HepG2 (cell line): ENCODE data around the gene FOLR2. TPM values are rescaled to one million over a fixed set of nuclear protein-coding genes. Genes with fewer than 3 reads are reported as not detected.

ENCODE experiments used
- ATAC-seq: fragments of 200-7000 bp; cut with Tn5 transposase; 3 replicates; pipeline ENCODE4 v1.9.1; 2020; ENCODE audit warnings: mild to moderate bottlenecking, moderate library complexity
- BruUV-seq: library from RNA; stranded (reverse); fragments of 400-500 nt; replicated peaks from 2 replicates; lab custom pipeline; 2021; lab: Mats Ljungman, UMichigan
- CTCF ChIA-PET: fragments of 300-600 bp; formaldehyde crosslinking; extraction: SDS; loops from one replicate; lab custom pipeline; 2021; ENCODE audit warnings: low total read pairs, inconsistent platforms, low intra/inter-chr PET ratio; lab: Yijun Ruan, JAX
- POLR2A ChIA-PET: fragments of 350-600 bp; sonication (Branson Sonifier 250); formaldehyde crosslinking; loops from one replicate; lab custom pipeline; 2020; ENCODE audit warnings: antibody characterized with exemption, inconsistent platforms; lab: Yijun Ruan, JAX
- DNase-seq: peaks from one replicate; pipeline ENCODE4 v3.0.0-alpha.2; 2015; ENCODE audit warnings: low spot score
- FAIRE-seq: peaks from 3 replicates; lab custom pipeline; 2011; peaks lifted over from hg19 to GRCh38; lab: Jason Lieb, UNC
- H2AFZ ChIP-seq: one replicate; pipeline ENCODE4 v1.6.1; 2011; ENCODE audit warnings: low read length, inconsistent platforms
- H3K27ac ChIP-seq: fragments of 300-600 bp; 3 replicates; pipeline ENCODE4 v1.8.0; 2011; ENCODE audit warnings: mixed run types, mild to moderate bottlenecking, mixed read lengths, low read length, inconsistent platforms; ENCODE audit not compliant: insufficient read depth; ENCODE audit errors: extremely low read length
- H3K27me3 ChIP-seq, 2 experiments: fragments of 200-600 bp in 1 of 2; 2 replicates in 1 of 2; 3 replicates in 1 of 2; pipeline versions ENCODE4 v1.6.0 to v1.8.0; 2011; ENCODE audit warnings: low read length in 2 of 2, mild to moderate bottlenecking in 2 of 2, moderate library complexity in 2 of 2, inconsistent platforms in 1 of 2; ENCODE audit not compliant: insufficient read depth in 2 of 2, control insufficient read depth in 1 of 2
- H3K36me3 ChIP-seq, 2 experiments: fragments of 200-600 bp in 1 of 2; replicated peaks in 1 of 2; 2 replicates in 1 of 2; 3 replicates in 1 of 2; pipeline versions ENCODE4 v1.5.1 to v1.8.0; 2011; ENCODE audit warnings: low read length in 2 of 2, inconsistent platforms in 1 of 2; ENCODE audit not compliant: insufficient read depth in 2 of 2, control insufficient read depth in 1 of 2
- H3K4me1 ChIP-seq: 2 replicates; pipeline ENCODE4 v1.5.1; 2012; ENCODE audit warnings: low read length, inconsistent platforms; ENCODE audit not compliant: insufficient read depth
- H3K4me2 ChIP-seq: 2 replicates; pipeline ENCODE4 v1.6.0; 2011; ENCODE audit warnings: low read depth, low read length, inconsistent platforms
- H3K4me3 ChIP-seq, 3 experiments: fragments of 200-600 bp in 1 of 3; sonication (generic), shearing (Covaris generic) in 1 of 3; replicated peaks in 1 of 3; 2 replicates each; pipeline ENCODE4 v1.5.1; 2011 to 2016; ENCODE audit warnings: low read length in 3 of 3, inconsistent platforms in 2 of 3, low read depth in 2 of 3, mild to moderate bottlenecking in 2 of 3, control low read depth in 1 of 3, mixed read lengths in 1 of 3; ENCODE audit not compliant: insufficient read depth in 1 of 3
- H3K79me2 ChIP-seq: one replicate; pipeline ENCODE4 v1.6.1; 2011; ENCODE audit warnings: low read length, inconsistent platforms; ENCODE audit not compliant: insufficient read depth
- H3K9ac ChIP-seq: 2 replicates; pipeline ENCODE4 v1.6.0; 2011; ENCODE audit warnings: mild to moderate bottlenecking, low read depth, low read length, inconsistent platforms; ENCODE audit not compliant: insufficient read depth
- H3K9me3 ChIP-seq: 2 replicates; pipeline ENCODE4 v1.5.1; 2012; ENCODE audit warnings: mild to moderate bottlenecking, low read length
- H4K20me1 ChIP-seq: 2 replicates; pipeline ENCODE4 v1.6.0; 2011; ENCODE audit warnings: inconsistent platforms, mild to moderate bottlenecking, low read length, moderate library complexity; ENCODE audit not compliant: insufficient read depth
- ATF1 ChIP-seq: IDR thresholded peaks from 2 replicates; pipeline ENCODE4 v1.6.1; 2016; ENCODE audit warnings: mild to moderate bottlenecking, control low read depth
- CREM ChIP-seq, 2 experiments: sonication (generic) in 1 of 2; formaldehyde crosslinking in 1 of 2; IDR thresholded peaks; 2 replicates each; pipeline versions ENCODE4 v1.4.0 to v1.6.1; 2016 to 2020; ENCODE audit warnings: antibody characterized with exemption in 1 of 2, mild to moderate bottlenecking in 1 of 2, missing genetic modification reagents in 1 of 2
- HIC2 ChIP-seq: sonication (generic); formaldehyde crosslinking; IDR thresholded peaks from 2 replicates; pipeline ENCODE4 v1.9.0; 2022; ENCODE audit warnings: low read depth, missing genetic modification reagents
- MEIS2 ChIP-seq: sonication (generic); formaldehyde crosslinking; IDR thresholded peaks from 2 replicates; pipeline ENCODE4 v1.9.0; 2021; ENCODE audit warnings: mild to moderate bottlenecking, missing genetic modification reagents
- MXI1 ChIP-seq: IDR thresholded peaks from 3 replicates; pipeline ENCODE4 v1.6.1; 2012; ENCODE audit warnings: low read depth, low read length, inconsistent platforms, borderline replicate concordance
- MYNN ChIP-seq: sonication (generic); formaldehyde crosslinking; IDR thresholded peaks from 2 replicates; pipeline ENCODE4 v1.4.0; 2020; ENCODE audit warnings: mild to moderate bottlenecking, low read depth, missing genetic modification reagents
- POLR2AphosphoS2 ChIP-seq: IDR thresholded peaks from 2 replicates; pipeline ENCODE4 v1.6.1; 2011; ENCODE audit warnings: low read depth, low read length, improper control_type of control experiment
- SKIL ChIP-seq: sonication (generic); formaldehyde crosslinking; IDR thresholded peaks from 2 replicates; pipeline ENCODE4 v1.8.0; 2022; ENCODE audit warnings: missing genetic modification reagents, mild to moderate bottlenecking, moderate library complexity, borderline replicate concordance
- ZFP62 ChIP-seq: sonication (generic); formaldehyde crosslinking; IDR thresholded peaks from 2 replicates; pipeline ENCODE4 v1.4.0; 2020; ENCODE audit warnings: missing genetic modification reagents
- ZNF512B ChIP-seq: sonication (generic); formaldehyde crosslinking; IDR thresholded peaks from 2 replicates; pipeline ENCODE4 v1.5.1; 2020; ENCODE audit warnings: missing genetic modification reagents, mild to moderate bottlenecking, borderline replicate concordance
- ZNF543 ChIP-seq: sonication (generic); formaldehyde crosslinking; IDR thresholded peaks from 2 replicates; pipeline ENCODE4 v1.4.0; 2020; ENCODE audit warnings: mild to moderate bottlenecking, missing genetic modification reagents
- WGBS: methylation state at CpG from one replicate; pipeline ENCODE4 v1.1.6; 2017; ENCODE audit warnings: low lambda C conversion rate; 5-methylcytosine and 5-hydroxymethylcytosine counted together
- in situ Hi-C: cut with HindIII; loops from 2 replicates; pipeline ENCODE4 v1.10.0; 2017; ENCODE audit warnings: low pct_unique_long_range_greater_than_20kb; ENCODE audit not compliant: extremely low pct_ligation_motif_present
- intact Hi-C: fragments of 100-400 bp; cut with micrococcal nuclease; formaldehyde crosslinking; loops from one replicate; pipeline ENCODE4 v1.10.0; 2022; ENCODE audit not compliant: unreplicated experiment
- polyA plus RNA-seq, 8 experiments: library from polyadenylated mRNA; depleted of rRNA in 3 of 8; stranded (reverse) in 7 of 8; unstranded in 1 of 8; fragments of >200 nt; fragmentation: Illumina TruSeq in 4 of 8; extraction: Trizol in 4 of 8; gene quantifications; 2 replicates each; pipeline versions ENCODE4 v1.2.1 to v1.2.3, GENCODE V29; 2011 to 2016; ENCODE audit warnings: low read depth in 4 of 8, missing spikeins in 1 of 8, mixed read lengths in 1 of 8; ENCODE audit not compliant: insufficient read depth in 1 of 8
- total RNA-seq, 5 experiments: library from RNA; depleted of rRNA; stranded (reverse); fragments of >200 nt; fragmentation: Illumina TruSeq; extraction: Trizol; gene quantifications; 2 replicates each; pipeline ENCODE4 v1.2.3, GENCODE V29; 2016; ENCODE audit warnings: low read depth in 1 of 5

Gene FOLR2
- total and polyA plus RNA-seq, 2 of the 13 experiments (the other 11 are each of a cell fraction or from before 2014, with no cell fraction given): 0.09 TPM; not detected in 1

- TF ChIP-seq ZNF512B: no peak
These were observed 17.9 kb downstream of the FOLR2 start (continued) for GRCh38 chr11:72234514-72234830.

GRCh38 chr11:72234920-72235319 is 18.3 kb downstream of the FOLR2 start:
- ATAC-seq: no peak
- H3K9me3 ChIP-seq: no peaks in the 10 kb centered on the region
- no peak overlapping the region for H3K4me2 ChIP-seq
- H3K4me1 ChIP-seq: peaks cover 6% of the 10 kb centered on the region
- DNase-seq: no peak
- WGBS: 98% methylated on average over 4 of the region's 4 CpGs
- no TSS peak for BruUV-seq
- no peak overlapping the region for H3K4me3 ChIP-seq
- H3K27me3 ChIP-seq: peaks cover 0 to 5% of the 10 kb centered on the region in 2 experiments; a peak in 2 of 5 replicates
- peaks cover 17 to 50% of the 10 kb centered on the region in 2 experiments; a peak in 4 of 5 replicates for H3K36me3 ChIP-seq
- FAIRE-seq: no peak
- intact Hi-C loops: no loop called here
- TF ChIP-seq ZFP62 (CRISPR knock-in tag) (no peak), POLR2AphosphoS2 (no peak), HIC2 (CRISPR knock-in tag) (no peak), ZNF543 (CRISPR knock-in tag) (no peak), MYNN (no peak), SKIL (CRISPR knock-in tag) (no peak), MXI1 (no peak), CREM (IDR thresholded peaks at IDR 0.05) (no peak), CREM (CRISPR knock-in tag; IDR thresholded peaks at IDR 0.05) (no peak), MEIS2 (CRISPR knock-in tag) (no peak), ATF1 (no peak)
- ChIA-PET CTCF (no interaction called here), POLR2A (interaction anchor here (1.2 kb wide), 1 partner anchor 199 kb away, joined by 3 read pairs; the partner anchor contains the start of gene CLPB)
- no peaks in the 10 kb centered on the region for H4K20me1 ChIP-seq
- no peak overlapping the region for H3K27ac ChIP-seq
- H3K79me2 ChIP-seq: no peaks in the 10 kb centered on the region
- in situ Hi-C loops: no loop called here
- no peak overlapping the region for H2AFZ ChIP-seq
- no peak overlapping the region for H3K9ac ChIP-seq
